Keratinocyte (primary cell): ENCODE data around the gene CAPZB.

Experiments used
- CTCF ChIP-seq, 3 experiments: IDR thresholded peaks in 1 of 3; conservative IDR thresholded peaks in 1 of 3; optimal IDR thresholded peaks in 1 of 3; 2 replicates in 2 of 3; 3 replicates in 1 of 3; pipeline versions ENCODE3 to v1.5.1; 2011; ENCODE audit warnings: low read length in 3 of 3, mild to moderate bottlenecking in 3 of 3, moderate library complexity in 2 of 3, control low read depth in 1 of 3, inconsistent platforms in 1 of 3; ENCODE audit not compliant: insufficient read depth in 2 of 3; ENCODE audit errors: extremely low read depth in 1 of 3
- EZH2 ChIP-seq: IDR thresholded peaks from one replicate; pipeline ENCODE4 v1.6.1; 2012; ENCODE audit warnings: inconsistent platforms, mild to moderate bottlenecking, low read length, moderate library complexity

- no peak for TF ChIP-seq EZH2
- no peak for TF ChIP-seq CTCF (optimal IDR thresholded peaks at IDR 0.05 in 1 of 3, IDR thresholded peaks at IDR 0.05 in 1 of 3, conservative IDR thresholded peaks at IDR 0.05 in 1 of 3; ENCODE audit: extremely low read depth in 1 of 3, insufficient read depth in 2 of 3, low read length in 3 of 3)
Measured at GRCh38 chr1:19476450-19477190, 8.7 kb downstream of the CAPZB start.
